ENCODE results near the gene EBLN2.

DNA sequence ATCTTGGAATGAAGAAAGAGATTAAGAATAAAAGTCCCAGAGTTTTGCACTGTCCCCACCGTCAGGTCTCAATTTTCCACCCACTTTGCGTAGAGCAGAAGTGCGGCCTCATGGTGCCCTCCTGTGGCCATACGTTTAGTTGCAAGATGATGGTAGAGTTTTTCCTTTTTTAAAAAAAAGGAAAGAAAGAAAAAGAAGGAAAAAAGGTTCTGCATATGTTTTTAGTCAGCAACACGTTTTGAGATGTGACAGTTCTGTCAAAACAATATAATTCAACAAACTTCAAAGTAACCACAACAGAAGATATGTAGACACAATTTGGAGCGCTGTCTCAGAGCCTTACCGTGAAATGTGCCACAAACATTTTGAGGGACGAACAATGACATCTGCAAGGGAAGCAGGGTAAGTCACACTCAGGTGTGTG, 24.6 kb downstream of the EBLN2 start:
- no peak for TF ChIP-seq POLR2AphosphoS5 (IDR thresholded peaks at IDR 0.05; ENCODE audit: low read depth, low read length)
- no peak for TF ChIP-seq POLR2A (IDR thresholded peaks at IDR 0.05; ENCODE audit: low read depth, low read length)
- no peak for TF ChIP-seq TAF1 (IDR thresholded peaks at IDR 0.05; ENCODE audit: low read depth, low read length)

Measured in GM12891 (cell line).